ENCODE data around the gene TNFSF8.

The TNFSF8 gene

DNA sequence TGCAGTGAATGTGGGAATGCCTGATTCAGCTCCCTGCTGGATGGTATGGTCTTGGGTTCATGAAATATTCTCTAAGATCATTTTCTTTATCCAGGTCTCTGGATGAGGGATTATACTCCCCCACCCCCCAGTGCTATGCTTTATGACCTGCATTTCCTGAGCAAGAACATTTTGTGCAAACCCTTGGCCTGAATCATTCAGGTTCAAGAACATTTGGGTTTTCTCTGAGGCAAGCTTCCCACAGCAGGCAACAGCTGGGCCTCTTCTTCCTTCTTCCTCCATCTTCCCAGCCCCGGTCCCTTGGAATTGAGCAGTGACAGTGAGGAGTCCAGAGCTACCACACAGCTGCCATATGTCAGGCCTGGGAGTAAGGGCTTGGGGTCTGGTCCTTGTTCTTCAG, 65.9 kb downstream of the TNFSF8 start:
- DNase-seq: no peak

DNA sequence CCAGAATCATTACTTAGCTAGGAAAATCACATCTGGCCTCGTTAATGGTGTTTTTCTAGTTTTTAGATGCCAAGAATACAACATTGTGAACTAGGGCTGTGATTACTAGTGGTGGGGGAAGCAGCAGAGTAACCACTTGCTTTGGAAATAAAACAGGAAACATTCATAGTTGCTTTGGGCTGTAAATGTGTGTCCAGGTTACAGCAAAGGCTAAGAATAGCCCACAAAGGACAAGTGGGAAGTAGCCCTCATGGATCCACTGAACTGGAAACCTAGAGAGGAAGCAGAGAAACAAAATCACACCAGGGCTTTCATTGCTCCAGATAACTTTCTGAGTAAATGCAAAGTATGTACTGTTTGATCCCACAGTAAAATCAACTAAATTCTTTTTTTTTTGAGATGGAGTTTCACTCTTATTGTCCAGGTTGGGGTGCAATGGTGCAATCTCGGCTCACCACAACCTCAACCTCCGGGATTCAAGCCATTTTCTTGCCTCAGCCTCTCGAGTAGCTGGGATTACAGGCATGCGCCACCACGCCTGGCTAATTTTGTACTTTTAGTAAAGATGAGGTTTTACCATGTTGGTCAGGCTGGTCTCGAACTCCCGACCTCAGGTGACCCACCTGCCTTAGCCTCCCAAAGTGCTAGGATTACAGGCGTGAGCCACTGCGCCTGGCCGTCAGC, 68.3 kb downstream of the TNFSF8 start:
- DNase-seq: no peak

DNA sequence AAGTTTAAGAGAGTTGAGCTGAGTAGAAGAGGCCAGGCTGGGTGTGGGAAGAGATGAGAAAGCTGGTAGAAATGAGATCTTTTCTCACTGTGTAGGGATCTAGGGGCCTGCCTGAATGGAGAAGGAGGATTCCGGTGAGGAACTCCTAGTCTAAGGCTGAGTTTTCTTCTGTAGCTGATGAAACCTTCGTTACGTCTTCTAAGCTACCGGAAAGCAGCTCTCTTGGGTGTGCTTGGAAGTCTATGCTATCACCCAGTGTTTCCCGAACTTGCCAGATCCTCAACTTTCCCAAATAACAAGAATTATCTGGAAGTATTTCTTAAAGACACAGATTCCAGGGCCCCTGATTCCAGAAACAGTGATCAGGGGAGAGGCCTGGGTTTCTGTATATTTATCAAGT, 69.1 kb downstream of the TNFSF8 start:
- DNase-seq: no peak

DNA sequence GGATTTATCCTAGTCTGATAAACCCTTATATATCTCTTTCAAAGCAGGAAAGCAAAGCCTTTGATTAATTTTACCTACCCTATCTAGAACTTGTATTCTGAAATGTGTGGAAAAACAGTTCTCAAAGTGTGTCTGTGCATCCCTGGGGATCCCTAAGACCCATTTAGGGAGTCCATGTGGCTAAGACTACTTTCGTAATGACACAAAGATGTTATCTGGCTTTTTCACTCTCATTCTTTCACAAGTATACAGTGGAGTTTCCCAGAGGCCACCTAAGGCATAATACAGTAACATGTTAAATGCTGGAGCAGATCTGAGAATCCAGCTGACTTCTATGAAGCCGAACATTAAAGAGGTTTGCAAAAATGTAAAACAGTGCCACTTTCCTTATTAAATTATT, 70.2 kb downstream of the TNFSF8 start:
- DNase-seq: no peak

DNA sequence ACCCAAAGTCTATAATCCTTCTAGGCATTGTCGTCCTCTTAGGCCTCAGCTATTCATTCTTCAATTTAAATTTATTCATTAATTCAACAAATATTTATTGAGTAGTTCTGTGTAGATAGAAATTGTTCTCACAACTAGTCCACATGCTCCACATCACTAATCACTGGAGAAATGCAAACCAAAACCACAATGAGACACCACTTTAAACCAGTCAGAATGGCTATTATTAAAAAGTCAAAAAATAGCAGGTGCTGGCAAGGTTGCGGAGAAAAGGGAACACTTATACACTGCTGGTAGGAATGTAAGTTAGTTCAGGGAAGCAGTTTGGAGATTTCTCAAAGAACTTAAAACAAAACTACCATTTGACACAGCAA, 73.5 kb downstream of the TNFSF8 start:
- no peak for DNase-seq

DNA sequence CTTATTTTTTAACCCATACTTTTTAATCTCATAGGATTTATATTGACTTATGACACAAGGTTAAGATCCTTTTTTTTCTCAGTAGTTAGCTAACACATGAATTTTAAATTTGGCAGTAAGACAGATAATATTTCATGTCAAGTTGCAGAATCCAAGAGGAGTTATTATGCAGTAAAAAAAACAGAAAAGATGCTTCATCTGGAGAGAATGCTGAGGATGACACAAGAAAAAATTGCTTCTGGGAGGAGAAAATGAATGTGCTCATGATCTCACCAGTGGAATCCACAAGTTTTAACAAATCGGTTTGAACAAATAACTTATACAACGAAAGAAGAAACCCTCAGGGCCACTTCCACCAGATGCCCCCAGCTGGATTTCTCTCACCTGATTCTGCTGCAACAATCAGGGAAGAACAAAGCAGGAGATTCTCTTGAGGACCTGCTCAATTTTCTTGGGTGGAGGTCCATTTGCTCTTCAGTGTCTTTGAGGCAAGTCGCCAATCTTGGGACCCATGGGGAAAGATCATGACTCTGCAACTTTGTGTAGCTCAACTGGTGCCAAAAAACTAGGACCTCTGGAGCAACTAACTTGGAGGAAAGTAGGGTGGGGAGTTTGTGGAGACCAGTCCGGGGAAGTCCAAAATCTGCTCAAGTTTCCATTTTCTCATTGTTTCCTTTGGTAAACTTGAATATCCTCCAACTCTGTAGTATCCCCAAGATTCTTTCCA, 74.0 kb downstream of the TNFSF8 start:
- no peak for DNase-seq

DNA sequence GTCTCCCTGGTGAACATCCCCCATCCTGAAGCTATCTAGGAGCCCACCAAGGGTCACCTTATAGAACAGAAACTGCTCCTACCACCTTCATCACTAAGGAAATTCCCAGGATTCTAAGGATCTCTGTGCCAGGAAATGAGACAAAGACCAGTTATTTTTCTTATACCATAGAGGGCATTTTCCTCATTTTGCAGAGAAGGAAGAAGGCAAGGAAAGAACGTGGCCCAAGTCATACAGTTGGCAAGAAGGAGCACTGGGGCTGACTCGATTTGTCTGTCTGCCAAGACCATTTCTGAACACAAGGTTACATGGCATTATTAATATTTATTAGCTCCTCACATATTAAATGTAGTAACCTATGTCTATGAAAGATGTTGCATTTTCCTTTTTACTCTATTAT, 74.9 kb downstream of the TNFSF8 start:
- no peak for DNase-seq

DNA sequence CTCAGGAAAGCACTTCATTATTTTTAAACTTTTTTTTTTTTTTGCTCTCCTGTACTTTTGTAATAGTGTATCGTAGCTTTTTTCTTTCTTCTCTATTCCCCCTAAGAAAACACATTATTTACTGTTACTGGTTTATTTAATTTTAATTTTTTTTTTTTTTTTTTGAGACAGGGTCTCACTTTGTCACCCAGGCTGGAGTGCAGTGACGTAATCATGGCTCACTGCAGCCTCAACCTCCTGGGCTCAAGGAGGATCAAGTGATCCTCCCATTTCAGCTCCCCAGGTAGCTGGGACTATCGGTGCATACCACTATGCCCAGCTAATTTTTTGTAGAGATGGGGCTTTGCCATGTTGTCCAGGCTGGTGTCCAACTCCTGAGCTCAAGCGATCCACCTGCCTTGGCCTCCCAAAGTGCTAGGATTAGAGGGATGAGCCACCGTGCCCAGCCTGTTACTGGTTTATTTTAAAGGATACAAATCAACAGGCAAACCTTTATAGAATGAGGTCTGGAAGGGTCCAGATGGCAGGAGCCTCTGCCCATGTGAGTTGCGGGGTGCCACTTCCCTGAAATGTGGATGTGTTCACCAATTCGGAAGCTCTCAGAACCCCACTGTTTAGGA, 75.5 kb downstream of the TNFSF8 start:
- no peak for DNase-seq

DNA sequence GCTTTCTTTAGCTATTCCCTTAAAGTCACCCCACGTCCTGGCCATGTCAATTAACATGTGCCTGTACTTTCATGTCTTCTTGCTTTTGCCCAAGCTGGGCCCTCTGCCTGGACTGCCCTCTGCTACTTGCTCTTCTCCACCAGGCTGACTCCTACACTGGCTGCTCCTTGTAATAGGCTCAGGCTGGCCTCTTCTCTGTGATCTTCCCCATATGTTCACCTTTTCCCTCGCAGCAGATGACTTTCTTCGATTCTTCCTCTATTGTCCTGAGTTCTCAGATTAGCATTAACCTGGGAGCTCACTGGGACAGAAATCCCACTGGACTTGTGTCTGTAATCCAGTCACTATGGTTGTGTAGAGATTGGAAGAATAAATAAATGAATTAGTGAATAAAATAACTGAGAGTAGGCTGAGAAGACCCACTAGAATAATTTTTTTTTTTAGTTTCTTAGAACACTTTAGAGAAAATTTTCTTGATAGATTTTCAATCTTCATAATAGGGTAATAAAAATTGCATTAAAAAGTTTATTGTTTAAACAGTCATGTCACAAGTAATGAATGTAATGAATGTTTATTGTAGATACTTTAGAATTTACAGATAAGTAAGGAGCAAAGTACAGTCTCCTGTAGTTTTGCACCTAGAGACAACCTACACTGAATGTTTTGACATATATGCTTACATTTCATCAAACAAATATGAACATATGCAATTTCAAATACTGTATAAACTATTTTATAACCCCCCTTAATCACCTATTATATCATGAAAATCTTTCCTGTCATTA, 77.1 kb downstream of the TNFSF8 start:
- DNase-seq: no peak

DNA sequence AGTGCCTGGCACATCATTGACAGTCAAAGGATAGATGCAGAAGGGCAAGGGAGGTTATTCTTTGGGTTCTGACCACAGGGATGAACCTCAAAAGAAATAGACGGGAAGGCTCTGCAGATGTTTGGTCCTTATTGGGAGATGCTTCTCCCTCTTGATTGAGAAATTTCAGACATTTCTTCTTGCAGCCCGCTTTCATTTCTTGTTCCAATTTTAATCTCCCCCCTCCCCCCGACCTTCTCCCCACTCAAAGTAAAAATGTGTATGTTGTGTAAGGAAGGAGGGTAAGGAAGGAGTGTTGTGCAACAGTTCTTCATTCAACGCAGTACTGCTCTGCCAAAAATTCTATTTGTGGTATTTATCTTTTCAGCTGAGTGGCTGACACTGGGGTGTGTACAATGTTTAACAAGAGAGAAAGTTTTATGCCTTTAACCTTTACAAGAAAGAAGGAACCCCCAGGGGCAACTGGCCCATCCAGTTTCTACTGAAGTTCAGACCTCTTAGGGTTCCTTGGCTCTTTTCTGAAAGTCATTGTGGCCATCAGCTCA, 78.3 kb downstream of the TNFSF8 start:
- DNase-seq: no peak

DNA sequence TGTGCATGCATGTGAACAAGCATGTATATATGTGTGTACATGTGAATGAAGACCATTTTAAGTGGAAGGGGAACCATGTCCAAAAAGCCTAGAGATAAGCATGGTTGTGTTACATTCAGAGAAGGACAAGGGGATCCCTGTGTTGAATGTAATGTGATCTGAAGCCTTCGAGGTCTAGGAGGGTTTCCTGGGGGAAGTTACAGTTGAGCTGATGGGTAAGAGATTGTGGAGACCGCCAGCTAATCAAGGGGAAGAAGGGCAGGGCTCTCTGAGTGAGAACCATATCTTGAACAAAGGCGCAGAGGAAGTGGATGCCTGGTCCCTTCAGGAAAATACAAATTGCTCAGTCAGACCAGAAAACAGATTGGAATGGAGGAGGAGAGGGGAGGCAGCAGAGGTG, 79.1 kb downstream of the TNFSF8 start:
- no peak for DNase-seq

All from stimulated activated CD4-positive, alpha-beta T cell treated with anti-CD3 and anti-CD28 coated beads, Interleukin-1b, Interleukin-23, amount 100 ng/mL, for 48 hours (primary cell).